ENCODE measurements around the gene DCAF6.

The DCAF6 gene

GRCh38 chr1:167964646-167965045, 28.2 kb downstream of the DCAF6 start:
- no peak for DNase-seq (ENCODE audit: low spot score)

DNA sequence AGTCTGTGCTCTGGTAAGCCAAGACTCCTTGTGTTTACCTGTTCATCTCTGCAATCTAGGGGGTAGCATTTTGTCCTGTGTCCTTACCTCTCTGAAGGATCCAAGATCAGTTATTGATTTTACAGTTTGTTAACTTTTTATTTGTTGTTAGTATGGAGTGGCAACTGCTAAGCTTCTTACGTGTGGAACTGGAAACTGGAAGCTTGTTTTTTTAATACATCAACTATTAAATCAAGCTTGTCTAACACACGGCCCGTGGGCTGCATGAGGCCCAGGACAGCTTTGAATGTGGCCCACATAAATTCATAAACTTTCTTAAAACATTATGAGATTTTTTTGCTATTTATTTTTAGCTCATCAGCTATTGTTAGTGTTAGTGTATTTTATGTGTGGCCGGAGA, 29.6 kb downstream of the DCAF6 start:
- DNase-seq (ENCODE audit: low spot score), result no peak

GRCh38 chr1:167968569-167968968, 32.1 kb downstream of the DCAF6 start:
- DNase-seq (ENCODE audit: low spot score), result no peak

- DNase-seq (ENCODE audit: low spot score), result no peak
Measured at GRCh38 chr1:167973832-167974231, 37.3 kb downstream of the DCAF6 start.

DNA sequence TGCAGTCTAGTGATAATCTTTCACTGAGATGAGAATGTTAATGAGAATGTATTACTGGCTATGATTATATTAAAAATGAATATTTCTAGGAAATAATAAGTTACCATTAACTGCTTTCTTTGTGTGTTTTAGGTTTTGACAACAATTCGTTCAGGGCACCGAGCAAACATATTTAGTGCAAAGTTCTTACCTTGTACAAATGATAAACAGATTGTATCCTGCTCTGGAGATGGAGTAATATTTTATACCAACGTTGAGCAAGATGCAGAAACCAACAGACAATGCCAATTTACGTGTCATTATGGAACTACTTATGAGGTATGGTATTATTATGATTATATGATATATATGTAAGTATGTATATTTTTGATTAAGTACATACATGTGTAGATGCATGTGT, 38.2 kb downstream of the DCAF6 start:
- DNase-seq (ENCODE audit: low spot score), result no peak

GRCh38 chr1:167977245-167977644, 40.8 kb downstream of the DCAF6 start:
- no peak for DNase-seq (ENCODE audit: low spot score)

GRCh38 chr1:167981933-167982332, 45.5 kb downstream of the DCAF6 start:
- DNase-seq (ENCODE audit: low spot score), result no peak

DNA sequence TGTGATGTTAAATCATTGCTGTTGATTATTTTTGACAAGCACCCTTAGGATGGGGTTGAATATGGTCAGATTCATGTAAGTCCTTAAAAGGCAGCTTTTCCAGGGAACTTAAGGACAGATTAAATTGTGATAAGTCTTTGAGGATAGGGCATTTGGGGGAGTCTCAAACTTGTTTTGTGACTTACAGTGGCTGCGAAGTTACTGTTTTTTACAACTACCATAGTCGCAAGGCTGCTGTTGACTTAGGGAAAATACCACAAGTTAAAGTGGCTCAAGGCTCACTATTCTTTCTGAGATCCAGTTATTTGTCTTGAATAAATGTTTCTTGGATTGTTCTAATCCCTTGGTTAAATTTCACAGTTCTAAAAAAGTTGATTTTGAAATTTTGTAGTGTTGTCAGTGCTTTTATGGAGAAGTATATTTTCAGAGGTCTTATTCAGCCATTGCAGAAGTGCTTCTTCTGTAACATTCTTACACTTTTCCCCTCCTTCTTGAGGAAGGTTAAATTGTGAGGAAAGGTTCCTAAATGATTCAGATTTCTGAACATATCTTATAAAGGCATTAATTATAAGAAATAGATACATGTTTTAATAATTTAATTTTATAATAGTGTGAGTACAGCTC, 47.4 kb downstream of the DCAF6 start:
- no peak for DNase-seq (ENCODE audit: low spot score)

DNA sequence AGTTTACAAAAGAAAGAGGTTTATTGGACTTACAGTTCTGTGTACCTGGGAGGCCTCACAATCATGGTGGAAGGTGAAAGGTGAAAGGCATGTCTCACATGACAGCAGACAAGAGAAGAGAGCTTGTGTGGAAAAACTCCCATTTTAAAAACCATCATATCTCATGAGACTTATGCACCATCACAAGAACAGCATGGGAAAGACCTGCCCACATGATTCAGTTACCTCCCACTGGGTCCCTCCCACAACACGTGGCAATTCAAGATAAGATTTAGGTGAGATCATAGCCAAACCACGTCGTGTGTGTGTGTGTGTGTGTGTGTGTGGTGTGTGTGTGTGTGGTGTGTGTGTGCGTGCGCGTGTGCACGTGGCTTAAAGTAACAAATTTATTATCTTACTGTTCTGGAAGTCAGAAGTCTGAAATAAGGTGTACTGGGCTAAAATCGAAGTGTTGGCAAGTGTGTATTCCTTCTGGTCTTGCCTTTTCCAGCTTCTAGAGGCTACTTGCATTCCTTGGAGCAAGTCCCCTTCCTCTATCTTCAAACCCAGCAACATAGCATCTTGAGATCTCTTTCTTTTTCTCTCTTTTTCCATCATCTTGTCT, 48.5 kb downstream of the DCAF6 start:
- DNase-seq (ENCODE audit: low spot score), result no peak

DNA sequence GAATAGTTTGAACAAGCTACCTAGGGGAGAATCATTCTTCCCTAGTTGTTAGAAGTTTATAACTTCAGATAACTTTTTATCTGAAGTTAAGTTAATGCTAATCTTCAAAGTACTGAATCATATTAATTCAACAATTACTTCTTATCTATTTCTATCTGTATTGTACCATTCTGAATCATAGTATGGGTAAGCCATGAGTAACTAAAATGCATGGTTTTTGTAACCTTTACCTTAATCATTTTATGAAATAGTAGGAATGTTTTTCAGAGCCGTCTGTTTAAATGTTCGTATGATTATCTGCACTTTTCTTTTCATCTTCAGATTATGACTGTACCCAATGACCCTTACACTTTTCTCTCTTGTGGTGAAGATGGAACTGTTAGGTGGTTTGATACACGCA, 50.7 kb downstream of the DCAF6 start:
- no peak for DNase-seq (ENCODE audit: low spot score)

- no peak for DNase-seq (ENCODE audit: low spot score)
Measured at GRCh38 chr1:167991546-167991945, 55.1 kb downstream of the DCAF6 start.

DNA sequence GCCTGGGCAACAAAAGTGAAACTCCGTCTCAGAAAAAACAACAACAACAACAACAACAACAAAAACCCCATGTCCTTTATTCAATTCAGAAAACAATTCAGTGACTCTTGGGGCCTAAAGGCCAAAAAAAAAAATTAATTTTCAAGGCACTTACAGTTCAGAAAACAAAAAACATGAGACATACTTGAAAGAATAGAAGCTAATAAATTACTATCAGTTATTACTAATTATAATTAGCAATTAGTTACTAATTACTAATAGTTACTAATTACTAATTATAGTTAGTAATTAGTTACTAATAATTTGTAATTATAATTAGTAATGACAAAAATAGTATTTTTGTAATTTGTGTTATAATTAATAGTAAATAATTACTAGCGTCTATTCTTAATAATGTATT, 57.2 kb downstream of the DCAF6 start:
- no peak for DNase-seq (ENCODE audit: low spot score)

DNA sequence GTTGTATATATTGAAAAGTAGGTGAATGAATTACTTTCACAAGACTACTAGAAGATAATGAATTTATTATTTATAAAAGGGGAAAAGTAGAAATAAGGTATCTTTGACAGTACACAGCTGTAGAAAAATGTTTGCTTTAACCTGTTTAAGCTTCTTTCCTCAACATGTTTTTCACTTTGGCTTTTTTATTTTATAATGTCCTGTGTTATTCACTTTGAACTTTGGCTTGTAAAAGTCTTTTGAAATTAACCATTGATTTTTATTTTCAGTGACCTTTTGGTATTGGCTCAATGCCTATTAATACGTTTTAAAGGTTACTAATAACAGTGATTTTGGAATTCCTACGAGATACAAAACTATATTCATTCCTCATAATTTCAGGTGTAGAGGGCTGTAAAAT, 58.1 kb downstream of the DCAF6 start:
- no peak for DNase-seq (ENCODE audit: low spot score)

GRCh38 chr1:167995038-167995437, 58.6 kb downstream of the DCAF6 start:
- DNase-seq (ENCODE audit: low spot score), result no peak

DNA sequence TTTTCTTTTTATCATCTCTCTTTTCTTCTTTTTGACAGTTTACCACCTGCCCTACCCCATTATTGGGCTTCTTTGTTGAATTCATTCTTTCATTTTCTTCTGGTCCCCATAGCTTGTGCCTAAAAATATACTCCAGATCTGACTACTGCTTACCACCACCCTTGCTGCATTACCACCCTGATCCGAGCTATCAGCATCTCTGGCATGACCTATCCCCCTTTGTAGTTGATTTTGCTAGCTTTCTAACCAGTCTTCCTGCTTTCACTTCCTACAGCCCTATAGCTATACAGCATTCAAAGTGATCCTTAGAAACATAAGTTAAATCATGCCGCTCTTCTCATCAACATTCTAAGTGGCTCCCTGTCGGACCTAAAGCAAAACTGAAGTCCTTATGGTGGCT, 59.8 kb downstream of the DCAF6 start:
- DNase-seq (ENCODE audit: low spot score), result no peak

DNA sequence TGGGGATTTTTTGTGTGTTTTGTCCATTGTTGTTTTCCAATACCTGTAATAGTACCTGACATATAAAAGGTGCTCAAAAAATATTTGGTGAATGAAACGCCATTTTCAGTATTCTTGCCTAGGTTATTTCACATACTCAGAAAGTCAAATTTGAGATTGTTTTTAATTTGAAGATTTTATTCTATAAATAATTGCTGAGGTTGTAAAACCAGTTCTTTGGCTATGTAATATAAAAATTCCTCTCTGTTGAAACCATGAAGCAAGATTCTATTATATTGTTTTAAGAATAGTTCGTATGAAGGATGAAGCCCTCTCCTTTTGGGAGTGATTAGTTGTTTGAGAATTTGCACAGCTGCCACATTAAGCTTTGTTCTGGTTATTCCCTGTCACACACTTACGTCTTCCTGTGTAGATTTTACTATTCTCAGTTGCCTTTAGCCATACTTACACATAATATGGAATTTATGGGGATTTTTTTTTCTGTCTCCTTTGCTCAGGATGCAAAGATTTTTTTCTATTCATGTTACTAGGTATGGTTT, 60.6 kb downstream of the DCAF6 start:
- no peak for DNase-seq (ENCODE audit: low spot score)

GRCh38 chr1:167999877-168000276, 63.4 kb downstream of the DCAF6 start:
- no peak for DNase-seq (ENCODE audit: low spot score)

DNA sequence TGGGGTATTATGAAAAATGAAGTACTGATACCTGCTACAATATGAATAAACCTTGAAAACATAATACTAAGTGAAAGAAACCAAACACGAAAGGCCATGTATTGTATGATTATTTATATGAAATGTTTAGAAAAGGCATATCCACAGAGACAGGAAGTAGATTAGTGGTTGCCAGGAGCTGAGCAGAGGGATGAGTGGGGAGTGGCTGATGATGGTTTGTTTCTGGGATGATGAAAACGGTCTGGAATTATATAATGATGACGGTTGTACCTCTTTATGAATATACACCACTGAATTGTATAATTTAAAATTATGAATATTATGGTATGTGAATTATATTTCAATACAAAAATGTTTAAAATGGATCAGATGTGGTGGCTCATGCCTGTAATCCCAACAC, 64.2 kb downstream of the DCAF6 start:
- no peak for DNase-seq (ENCODE audit: low spot score)

DNA sequence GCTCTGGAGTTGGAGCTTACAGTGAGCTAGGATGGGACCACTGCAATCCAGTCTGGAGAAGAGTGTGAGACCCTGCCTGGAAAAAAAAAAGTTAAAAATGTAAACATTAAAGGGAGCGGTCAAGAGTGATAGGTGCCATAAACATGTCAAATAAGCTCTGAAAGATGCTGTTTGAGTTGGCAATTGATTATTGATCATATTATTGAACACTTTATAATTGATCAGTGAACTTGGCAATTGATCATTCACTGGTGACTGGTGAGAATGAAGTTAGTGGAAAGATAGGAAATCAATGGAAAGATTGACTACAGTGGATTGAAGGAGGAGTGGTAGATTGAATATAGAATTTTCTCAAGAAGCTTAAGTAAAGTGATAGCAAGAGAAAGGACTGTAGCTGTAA, 64.7 kb downstream of the DCAF6 start:
- no peak for DNase-seq (ENCODE audit: low spot score)

DNA sequence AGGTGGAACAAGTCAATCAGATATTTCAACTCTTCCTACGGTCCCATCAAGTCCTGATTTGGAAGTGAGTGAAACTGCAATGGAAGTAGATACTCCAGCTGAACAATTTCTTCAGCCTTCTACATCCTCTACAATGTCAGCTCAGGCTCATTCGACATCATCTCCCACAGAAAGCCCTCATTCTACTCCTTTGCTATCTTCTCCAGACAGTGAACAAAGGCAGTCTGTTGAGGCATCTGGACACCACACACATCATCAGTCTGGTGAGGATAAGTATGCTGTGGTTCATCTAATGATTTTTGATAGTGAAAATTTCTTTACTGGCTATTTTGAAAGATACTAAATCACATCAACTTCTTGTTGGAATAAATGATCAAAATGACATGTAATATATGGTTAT, 68.0 kb downstream of the DCAF6 start:
- DNase-seq (ENCODE audit: low spot score), result no peak

GRCh38 chr1:168005529-168005928, 69.0 kb downstream of the DCAF6 start:
- DNase-seq (ENCODE audit: low spot score), result no peak

- DNase-seq (ENCODE audit: low spot score), result no peak
Measured at GRCh38 chr1:168007691-168008090, 71.2 kb downstream of the DCAF6 start.

- DNase-seq (ENCODE audit: low spot score), result no peak
Measured at GRCh38 chr1:168008595-168008994, 72.1 kb downstream of the DCAF6 start.

- DNase-seq (ENCODE audit: low spot score), result no peak
Measured at GRCh38 chr1:168009322-168009721, 72.8 kb downstream of the DCAF6 start.
